GM21529 (cell line): ENCODE data around the gene HTR3D.
"Not testable (repeated sequence)": the region's sequence is repeated elsewhere in the genome, so short reads cannot be mapped to it uniquely, and the experiment has no call there.

ENCODE experiments used
- ATAC-seq: cut with Tn5 transposase; IDR thresholded peaks from one replicate; pipeline ENCODE4 v1.9.1; 2021; ENCODE audit not compliant: unreplicated experiment

The HTR3D gene

GRCh38 chr3:184015381-184016019 is 16.0 kb upstream of the HTR3D start:
- no peak for ATAC-seq

- no peak for ATAC-seq
Observed at GRCh38 chr3:184016169-184016570, 15.4 kb upstream of the HTR3D start.

GRCh38 chr3:184016811-184017671 is 14.5 kb upstream of the HTR3D start:
- ATAC-seq: peak; percentile 78

GRCh38 chr3:184017672-184018423 is 13.7 kb upstream of the HTR3D start, which contains the start of gene ABCC5:
TSS of gene ABCC5 (minus strand) at chr3:184017884. CDS start at chr3:184014392, 3,492 bp downstream.
- peak; percentile 99 for ATAC-seq

GRCh38 chr3:184018424-184018973 is 13.0 kb upstream of the HTR3D start:
- no peak for ATAC-seq

DNA sequence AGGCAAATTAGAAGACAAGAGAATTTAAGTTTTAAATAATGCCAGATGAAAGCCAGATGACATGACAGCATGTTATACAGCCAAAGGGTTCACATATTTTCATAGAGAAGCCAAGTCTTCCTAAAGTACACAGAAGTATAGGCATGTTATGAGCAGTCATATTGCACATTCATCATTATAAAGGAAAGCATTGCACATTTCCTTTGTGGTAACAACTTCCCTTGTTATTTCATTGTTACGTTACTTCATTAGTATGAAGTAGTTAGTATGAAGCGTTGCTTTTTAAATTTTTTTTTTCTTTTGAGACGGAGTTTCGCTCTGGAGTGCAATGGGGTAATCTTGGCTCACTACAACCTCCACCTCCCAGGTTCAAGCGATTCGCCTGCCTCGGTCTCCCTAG is 9.2 kb upstream of the HTR3D start:
- no peak for ATAC-seq

- not testable (repeated sequence) for ATAC-seq
Observed at GRCh38 chr3:184025256-184025655, 6.3 kb upstream of the HTR3D start.

- not testable (repeated sequence) for ATAC-seq
Observed at GRCh38 chr3:184028275-184028890, 3.2 kb upstream of the HTR3D start.

- ATAC-seq: no peak
Observed at GRCh38 chr3:184029443-184029842, 2.1 kb upstream of the HTR3D start.

DNA sequence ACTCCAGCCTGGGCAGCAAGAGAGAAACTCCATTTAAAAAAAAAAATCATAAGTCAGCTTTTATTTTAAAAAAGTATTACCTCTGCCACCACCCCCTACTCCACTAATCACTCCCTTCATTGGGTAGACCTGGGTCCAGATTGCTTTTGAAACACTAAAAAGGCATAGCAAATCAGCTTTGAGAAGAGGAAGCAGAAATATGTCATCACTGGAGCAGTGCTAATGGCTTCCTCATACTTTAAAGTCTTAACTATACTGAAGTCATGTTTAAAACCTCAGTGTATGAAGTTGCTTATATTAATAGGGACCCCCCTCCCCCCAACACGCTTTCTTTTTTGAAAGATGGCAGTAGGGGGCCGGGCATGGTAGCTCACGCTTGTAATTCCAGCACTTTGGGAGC is 1.0 kb upstream of the HTR3D start:
- ATAC-seq: no peak

GRCh38 chr3:184037816-184038215 is 6.3 kb downstream of the HTR3D start:
- ATAC-seq: no peak

DNA sequence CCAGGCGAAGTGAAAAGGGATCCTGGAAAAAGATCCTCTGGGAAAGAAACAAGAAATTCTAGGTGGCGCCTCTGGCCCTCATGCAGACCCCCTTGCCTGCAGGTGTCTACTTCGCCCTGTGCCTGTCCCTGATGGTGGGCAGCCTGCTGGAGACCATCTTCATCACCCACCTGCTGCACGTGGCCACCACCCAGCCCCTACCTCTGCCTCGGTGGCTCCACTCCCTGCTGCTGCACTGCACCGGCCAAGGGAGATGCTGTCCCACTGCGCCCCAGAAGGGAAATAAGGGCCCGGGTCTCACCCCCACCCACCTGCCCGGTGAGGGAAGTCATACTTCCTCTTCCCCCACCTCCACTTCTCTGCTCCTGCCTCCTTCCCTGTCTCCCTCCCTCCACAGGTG is 6.8 kb downstream of the HTR3D start:
- ATAC-seq: not testable (repeated sequence)

- no peak for ATAC-seq
Observed at GRCh38 chr3:184039414-184039813, 7.9 kb downstream of the HTR3D start.

DNA sequence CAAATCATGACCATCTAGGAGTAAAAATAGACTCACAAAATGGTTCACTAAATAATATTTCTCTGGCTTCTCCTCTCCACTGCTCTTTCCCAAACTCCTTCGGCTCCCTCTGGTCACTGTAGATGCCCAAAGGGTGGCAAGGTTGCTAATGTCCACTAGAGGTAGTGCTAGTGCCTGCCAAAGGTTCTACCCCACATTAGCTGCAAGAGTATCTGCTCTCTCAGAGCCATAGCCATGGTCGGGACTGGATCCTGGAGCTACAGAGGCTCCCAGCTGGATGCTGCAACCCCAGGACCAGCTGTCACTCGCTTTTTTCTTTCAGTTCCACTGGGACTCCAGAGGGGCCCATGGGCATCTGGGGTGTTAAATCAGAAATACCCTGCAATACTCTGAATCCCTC is 8.5 kb downstream of the HTR3D start:
- no peak for ATAC-seq

GRCh38 chr3:184042617-184043016 is 11.1 kb downstream of the HTR3D start:
- ATAC-seq: no peak

DNA sequence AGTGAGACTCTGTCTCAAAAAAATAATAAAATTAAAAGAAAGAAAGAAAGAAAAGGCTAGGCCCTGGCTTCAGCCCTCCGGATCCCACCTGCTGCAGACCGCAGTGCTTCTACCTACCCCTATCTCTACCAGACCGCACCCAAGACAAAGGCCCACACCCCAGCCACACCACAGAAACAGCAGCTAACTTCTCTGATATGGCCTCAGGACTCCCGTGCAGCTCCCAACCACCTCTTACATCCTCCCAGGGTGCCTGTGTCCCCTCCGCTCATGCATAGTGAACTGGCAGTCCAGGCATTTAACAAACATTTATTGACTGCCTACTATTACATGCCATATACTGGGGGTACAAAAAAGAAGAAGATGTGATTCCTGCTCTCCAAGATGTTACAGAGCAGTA is 14.5 kb downstream of the HTR3D start:
- ATAC-seq: no peak

DNA sequence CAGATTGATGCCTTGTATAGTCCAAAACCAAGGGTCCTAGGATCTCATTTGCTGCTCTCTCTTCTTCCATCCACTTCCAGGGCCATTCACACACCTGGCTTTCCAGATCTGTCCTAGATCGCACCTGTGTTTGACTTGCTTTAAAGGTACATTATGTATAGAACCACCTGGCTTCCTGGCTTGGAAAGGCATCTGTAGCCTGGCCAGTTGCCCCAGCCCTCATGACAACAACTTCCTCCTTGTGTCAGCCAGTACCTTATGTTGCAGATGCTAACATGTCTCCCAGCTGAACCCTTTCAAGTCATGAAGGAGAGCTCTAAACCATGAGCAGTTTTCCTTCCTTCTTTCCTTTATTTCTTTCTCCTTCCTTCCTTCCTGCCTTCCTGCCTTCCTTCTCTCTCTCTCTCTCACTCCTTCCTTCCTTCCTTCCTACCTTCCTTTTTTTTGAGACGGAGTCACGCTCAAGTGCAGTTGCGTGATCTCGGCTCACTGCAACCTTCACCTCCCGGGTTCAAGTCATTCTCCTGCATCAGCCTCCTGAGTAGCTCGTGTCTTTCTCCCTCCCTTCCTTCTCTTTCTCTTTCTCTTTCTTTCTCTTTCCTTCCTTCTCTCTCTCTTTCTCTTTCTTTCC is 18.8 kb downstream of the HTR3D start:
- no peak for ATAC-seq

GRCh38 chr3:184052767-184053166 is 21.2 kb downstream of the HTR3D start, which contains the start of gene HTR3C:
TSS of gene HTR3C (plus strand) at chr3:184053047. CDS start at chr3:184053081, 34 bp downstream.
- no peak for ATAC-seq

DNA sequence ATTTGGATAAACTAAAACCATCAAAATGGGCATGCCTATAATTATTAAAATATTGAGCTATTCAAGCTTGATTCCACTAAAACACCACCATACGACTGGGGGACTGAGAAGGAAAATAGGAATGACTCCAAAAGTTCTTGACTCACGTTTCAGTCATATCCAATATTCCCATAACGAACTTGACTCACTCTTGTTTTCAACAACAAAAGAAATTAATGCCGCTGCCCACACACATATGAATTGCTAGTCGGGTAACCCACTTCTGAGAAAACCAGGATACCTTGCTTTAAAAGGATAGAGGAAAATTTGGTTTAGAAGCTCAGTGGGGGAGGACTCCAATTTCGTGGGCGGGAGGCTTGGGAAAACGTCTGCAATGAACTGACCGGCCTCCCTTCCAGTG is 26.5 kb downstream of the HTR3D start:
- no peak for ATAC-seq

DNA sequence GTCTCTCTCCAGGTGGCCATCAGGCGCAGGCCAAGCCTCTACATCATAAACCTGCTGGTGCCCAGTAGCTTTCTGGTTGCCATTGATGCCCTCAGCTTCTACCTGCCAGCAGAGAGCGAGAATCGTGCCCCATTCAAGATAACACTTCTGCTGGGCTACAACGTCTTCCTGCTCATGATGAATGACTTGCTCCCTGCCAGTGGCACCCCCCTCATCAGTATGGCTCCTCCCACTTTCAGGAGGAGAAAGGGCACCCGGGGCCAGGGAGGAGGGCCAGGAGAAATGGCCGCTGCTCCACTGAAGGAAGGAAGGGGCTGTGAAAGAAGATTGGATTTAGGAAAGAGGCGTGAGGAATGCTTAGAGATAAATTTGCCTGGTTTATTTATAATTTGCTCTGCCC is 27.9 kb downstream of the HTR3D start:
- ATAC-seq: no peak
